Measurements from ENCODE around the gene PDE9A. TPM values are rescaled to one million over a fixed set of nuclear protein-coding genes. Genes with fewer than 3 reads are reported as not detected.
A peak's percentile ranks its signal among the peaks of the same experiment; 100 is the strongest.

Gene PDE9A
- total and polyA plus RNA-seq, 2 experiments from 2014 or later, result 26.5 to 31.1 TPM

- Histone ChIP-seq H3K4me2 (no peak overlapping the region), H2AFZ (no peak overlapping the region), H3K27ac (ENCODE audit: low read depth) (no peak overlapping the region), H3F3A (replicated peaks; ENCODE audit: low read depth) (0 out of 2 replicates have a peak, but pooled peaks cover 4% of the 10 kb centered on the region), H3K4me3 (no peak overlapping the region), H3K79me2 (replicated peaks; ENCODE audit: insufficient read depth) (no peaks in the 10 kb centered on the region), H3K27me3 (ENCODE audit: insufficient read depth) (no peaks in the 10 kb centered on the region), H3K4me1 (ENCODE audit: insufficient read depth) (peaks cover 18% of the 10 kb centered on the region; the same call in 1 of the 2 replicates), H4K20me1 (replicated peaks; ENCODE audit: insufficient read depth) (no peaks in the 10 kb centered on the region), H3K9me2 (ENCODE audit: insufficient read depth) (no peaks in the 10 kb centered on the region), H3K36me3 (ENCODE audit: insufficient read depth) (no peaks in the 10 kb centered on the region)
- ATAC-seq (no peak), DNase-seq (ENCODE audit: low spot score) (no peak)
- Mint-ChIP-seq H3K4me3 (no peak overlapping the region), H3K4me1 (peaks cover 27% of the 10 kb centered on the region), H3K27me3 (ENCODE audit: insufficient read depth, low read depth, poor library complexity) (peaks cover 5% of the 10 kb centered on the region), H3K27ac (no peak overlapping the region), H3K36me3 (ENCODE audit: low read depth) (no peaks in the 10 kb centered on the region), H3K9me3 (no peaks in the 10 kb centered on the region; the same call in 2 of the 3 replicates)
- TF ChIP-seq REST (IDR thresholded peaks at IDR 0.05; ENCODE audit: unreplicated experiment) (no peak), EZH2 (IDR thresholded peaks at IDR 0.05; ENCODE audit: low read depth, unreplicated experiment) (no peak), STAT1 (IDR thresholded peaks at IDR 0.05; ENCODE audit: unreplicated experiment) (no peak), POLR2AphosphoS5 (IDR thresholded peaks at IDR 0.05; ENCODE audit: low read depth) (no peak)
Measured at GRCh38 chr21:42640486-42640885, 12.9 kb upstream of the PDE9A start.

GRCh38 chr21:42641311-42642218 lies 11.9 kb upstream of the PDE9A start:
- TF ChIP-seq ZNF331 (CRISPR knock-in tag; IDR thresholded peaks at IDR 0.05; ENCODE audit: low read depth) (no peak), ETS1 (IDR thresholded peaks at IDR 0.05) (no peak), ZNF114 (CRISPR knock-in tag; IDR thresholded peaks at IDR 0.05) (no peak), STAT1 (IDR thresholded peaks at IDR 0.05; ENCODE audit: unreplicated experiment) (no peak), NANOG (IDR thresholded peaks at IDR 0.05; ENCODE audit: borderline replicate concordance) (no peak)
- Mint-ChIP-seq H3K27me3 (ENCODE audit: insufficient read depth, low read depth, poor library complexity) (peaks cover 5% of the 10 kb centered on the region), H3K4me3 (no peak overlapping the region; the same call in 2 of the 3 replicates), H3K27ac (no peak overlapping the region), H3K9me3 (no peaks in the 10 kb centered on the region; the same call in 2 of the 3 replicates), H3K36me3 (ENCODE audit: low read depth) (no peaks in the 10 kb centered on the region), H3K4me1 (peaks cover 27% of the 10 kb centered on the region)
- Histone ChIP-seq H3K36me3 (ENCODE audit: insufficient read depth) (no peaks in the 10 kb centered on the region), H2AFZ (peak overlapping the region; percentile 33; the same call in 1 of the 2 replicates), H4K20me1 (replicated peaks; ENCODE audit: insufficient read depth) (no peaks in the 10 kb centered on the region), H3K4me3 (0 out of 2 replicates have a peak overlapping the region, but pooled peaks have one; percentile 24), H3K79me2 (replicated peaks; ENCODE audit: insufficient read depth) (no peaks in the 10 kb centered on the region), H3K9me2 (ENCODE audit: insufficient read depth) (no peaks in the 10 kb centered on the region), H3K27me3 (ENCODE audit: insufficient read depth) (no peaks in the 10 kb centered on the region), H3K4me1 (ENCODE audit: insufficient read depth) (peaks cover 18% of the 10 kb centered on the region; the same call in 1 of the 2 replicates), H3K4me2 (peak overlapping the region; percentile 66), H3K27ac (ENCODE audit: low read depth) (no peak overlapping the region), H3F3A (replicated peaks; ENCODE audit: low read depth) (0 out of 2 replicates have a peak, but pooled peaks cover 4% of the 10 kb centered on the region)
- ATAC-seq (peak; percentile 65), DNase-seq (ENCODE audit: low spot score) (peak; percentile 51)
